HEK293 (cell line): ENCODE results near the gene AKAP1.

Source experiments
- BCL11A ChIP-seq: fragments of 450-650 bp; formaldehyde crosslinking; IDR thresholded peaks from 2 replicates; pipeline ENCODE4 v1.5.1; 2016; ENCODE audit warnings: low read depth, missing biosample characterization, missing genetic modification characterization
- CTCF ChIP-seq: fragments of 450-650 bp; formaldehyde crosslinking; IDR thresholded peaks from 2 replicates; pipeline ENCODE4 v1.5.1; 2016; ENCODE audit warnings: missing biosample characterization, missing genetic modification characterization
- FEZF1 ChIP-seq: fragments of 450-650 bp; formaldehyde crosslinking; IDR thresholded peaks from 2 replicates; pipeline ENCODE4 v1.5.1; 2016; ENCODE audit warnings: missing biosample characterization, missing genetic modification characterization
- GLIS2 ChIP-seq: fragments of 450-650 bp; formaldehyde crosslinking; IDR thresholded peaks from 2 replicates; pipeline ENCODE4 v1.5.1; 2016; ENCODE audit warnings: missing biosample characterization, missing genetic modification characterization
- HOXC10 ChIP-seq: sonication (generic); formaldehyde crosslinking; IDR thresholded peaks from 2 replicates; pipeline ENCODE4 v1.8.1; 2023; ENCODE audit warnings: mild to moderate bottlenecking, missing genetic modification reagents
- IKZF3 ChIP-seq: fragments of 450-650 bp; IDR thresholded peaks from 2 replicates; pipeline ENCODE4 v1.5.0; 2018; ENCODE audit warnings: missing biosample characterization, mild to moderate bottlenecking, missing genetic modification characterization, moderate library complexity
- MZF1 ChIP-seq: fragments of 450-650 bp; formaldehyde crosslinking; IDR thresholded peaks from 2 replicates; pipeline ENCODE4 v1.5.1; 2017; ENCODE audit warnings: missing biosample characterization, missing genetic modification characterization, borderline replicate concordance
- SALL2 ChIP-seq: fragments of 450-650 bp; formaldehyde crosslinking; IDR thresholded peaks from 2 replicates; pipeline ENCODE4 v1.5.0; 2017; ENCODE audit warnings: missing biosample characterization, mild to moderate bottlenecking, missing genetic modification characterization, borderline replicate concordance
- YY1 ChIP-seq: fragments of 450-650 bp; formaldehyde crosslinking; IDR thresholded peaks from 2 replicates; pipeline ENCODE4 v1.5.1; 2018; ENCODE audit warnings: missing biosample characterization, missing genetic modification characterization
- ZBTB21 ChIP-seq: fragments of 450-650 bp; formaldehyde crosslinking; IDR thresholded peaks from 2 replicates; pipeline ENCODE4 v1.5.1; 2017; ENCODE audit warnings: missing biosample characterization, missing genetic modification characterization
- ZFP41 ChIP-seq: fragments of 450-650 bp; formaldehyde crosslinking; IDR thresholded peaks from 2 replicates; pipeline ENCODE4 v1.5.1; 2016; ENCODE audit warnings: missing biosample characterization, missing genetic modification characterization, borderline replicate concordance
- ZNF19 ChIP-seq: fragments of 450-650 bp; formaldehyde crosslinking; IDR thresholded peaks from 2 replicates; pipeline ENCODE4; 2016; ENCODE audit warnings: missing biosample characterization, missing genetic modification characterization, low read depth
- ZNF2 ChIP-seq: fragments of 450-650 bp; formaldehyde crosslinking; IDR thresholded peaks from 2 replicates; pipeline ENCODE4 v1.5.1; 2016; ENCODE audit warnings: missing biosample characterization, missing genetic modification characterization
- ZNF335 ChIP-seq: fragments of 450-650 bp; formaldehyde crosslinking; conservative IDR thresholded peaks from 2 replicates; pipeline ENCODE4 v1.5.1; 2016; ENCODE audit warnings: missing biosample characterization, missing genetic modification characterization
- ZNF433 ChIP-seq: fragments of 450-650 bp; formaldehyde crosslinking; IDR thresholded peaks from 2 replicates; pipeline ENCODE4 v1.5.1; 2016; ENCODE audit warnings: missing biosample characterization, missing genetic modification characterization, low read depth
- ZNF501 ChIP-seq: fragments of 450-650 bp; formaldehyde crosslinking; IDR thresholded peaks from 2 replicates; pipeline ENCODE4 v1.5.1; 2016; ENCODE audit warnings: missing biosample characterization, missing genetic modification characterization
- ZNF544 ChIP-seq: fragments of 450-650 bp; formaldehyde crosslinking; IDR thresholded peaks from 2 replicates; pipeline ENCODE4 v1.5.0; 2017; ENCODE audit warnings: missing biosample characterization, missing genetic modification characterization
- ZNF555 ChIP-seq: fragments of 450-650 bp; formaldehyde crosslinking; conservative IDR thresholded peaks from 2 replicates; pipeline ENCODE4 v1.5.1; 2017; ENCODE audit warnings: missing biosample characterization, mild to moderate bottlenecking, missing genetic modification characterization, inconsistent platforms
- ZNF560 ChIP-seq: fragments of 450-650 bp; formaldehyde crosslinking; IDR thresholded peaks from 2 replicates; pipeline ENCODE4 v1.5.1; 2017; ENCODE audit warnings: missing biosample characterization, missing genetic modification characterization, borderline replicate concordance
- ZNF600 ChIP-seq: fragments of 450-650 bp; formaldehyde crosslinking; IDR thresholded peaks from 2 replicates; pipeline ENCODE4 v1.5.1; 2016; ENCODE audit warnings: missing biosample characterization, missing genetic modification characterization
- ZNF621 ChIP-seq: fragments of 450-650 bp; formaldehyde crosslinking; IDR thresholded peaks from 2 replicates; pipeline ENCODE4 v1.5.1; 2017; ENCODE audit warnings: missing biosample characterization, missing genetic modification characterization
- ZNF629 ChIP-seq: fragments of 450-650 bp; formaldehyde crosslinking; IDR thresholded peaks from 2 replicates; pipeline ENCODE4 v1.5.1; 2017; ENCODE audit warnings: missing biosample characterization, missing genetic modification characterization
- ZNF792 ChIP-seq: fragments of 450-650 bp; formaldehyde crosslinking; IDR thresholded peaks from 2 replicates; pipeline ENCODE4 v1.5.1; 2016; ENCODE audit warnings: missing biosample characterization, missing genetic modification characterization
- ZSCAN30 ChIP-seq: fragments of 450-650 bp; IDR thresholded peaks from 2 replicates; pipeline ENCODE4 v1.5.1; 2018; ENCODE audit warnings: missing biosample characterization, mild to moderate bottlenecking, missing genetic modification characterization, moderate library complexity
- ZSCAN5A ChIP-seq: fragments of 450-650 bp; formaldehyde crosslinking; IDR thresholded peaks from 2 replicates; pipeline ENCODE4 v1.5.1; 2016; ENCODE audit warnings: missing biosample characterization, missing genetic modification characterization
- TF ChIP-seq, protein P1 (sequence below): IDR thresholded peaks from 2 replicates; pipeline ENCODE4 v1.6.1; 2011; ENCODE audit warnings: mild to moderate bottlenecking, low read depth, low read length, borderline replicate concordance
- TF ChIP-seq, protein P2 (sequence below): fragments of 450-650 bp; formaldehyde crosslinking; IDR thresholded peaks from 2 replicates; pipeline ENCODE4 v1.5.1; 2016; ENCODE audit warnings: missing biosample characterization, missing genetic modification characterization
- TF ChIP-seq, protein P3 (sequence below): fragments of 450-650 bp; formaldehyde crosslinking; IDR thresholded peaks from 2 replicates; pipeline ENCODE4 v1.5.1; 2016; ENCODE audit warnings: missing biosample characterization, missing genetic modification characterization
- TF ChIP-seq, protein P4 (sequence below): fragments of 450-650 bp; formaldehyde crosslinking; IDR thresholded peaks from 2 replicates; pipeline ENCODE4 v1.5.1; 2016; ENCODE audit warnings: missing biosample characterization, missing genetic modification characterization

AKAP1 gene

DNA sequence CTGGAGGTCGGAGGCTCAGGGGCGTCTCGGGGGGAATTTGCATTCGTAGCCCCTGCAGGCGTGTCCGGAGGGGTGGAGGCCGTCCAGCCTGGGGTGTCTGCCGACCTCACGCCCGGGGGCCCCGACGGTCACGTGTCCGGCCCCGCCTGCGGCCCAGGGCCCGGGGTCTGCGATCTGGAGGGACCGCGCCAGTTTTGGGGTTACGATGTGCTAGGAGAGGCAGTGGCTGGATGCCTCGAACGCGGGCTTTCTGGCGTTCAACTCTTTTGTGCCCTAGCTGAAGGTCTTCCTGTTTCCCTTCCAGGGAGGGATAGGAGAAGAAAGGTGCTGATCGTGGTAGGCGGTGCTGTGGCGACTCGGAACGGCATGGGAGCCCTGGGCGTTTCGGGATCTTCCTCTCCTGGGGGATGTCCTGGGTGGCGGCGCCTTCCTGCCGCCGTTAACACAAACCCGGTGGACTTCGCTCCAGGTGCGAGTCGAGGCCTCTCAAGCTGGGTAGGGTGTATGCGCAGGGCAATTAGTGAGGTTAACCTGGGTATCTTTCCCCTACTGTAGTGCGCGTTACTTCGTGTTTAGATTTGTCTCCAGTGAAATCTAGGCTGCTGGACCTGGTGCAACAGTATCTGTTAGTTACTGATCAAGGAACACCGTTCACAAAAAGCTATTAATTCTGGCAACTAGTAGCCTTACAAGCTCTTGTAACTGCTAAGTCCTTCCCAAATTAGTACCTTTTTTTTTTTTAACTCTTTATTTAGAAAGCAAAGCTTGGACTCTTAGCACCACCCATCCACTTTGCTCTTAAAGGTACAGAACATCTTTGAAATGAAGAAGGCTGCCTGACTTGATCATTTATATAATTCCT is 1.3 kb downstream of the AKAP1 start (continued):
- 0 out of 2 replicates have a peak, but pooled peaks have one; percentile 16 for TF ChIP-seq ZNF2 (tag by site-specific recombination)
- peak; percentile 94 for TF ChIP-seq ZNF335
- 0 out of 2 replicates have a peak, but pooled peaks have one; percentile 10 for TF ChIP-seq BCL11A
- TF ChIP-seq MZF1: 0 out of 2 replicates have a peak, but pooled peaks have one; percentile 33
- no peak for TF ChIP-seq ZBTB21
- TF ChIP-seq, protein P1, sequence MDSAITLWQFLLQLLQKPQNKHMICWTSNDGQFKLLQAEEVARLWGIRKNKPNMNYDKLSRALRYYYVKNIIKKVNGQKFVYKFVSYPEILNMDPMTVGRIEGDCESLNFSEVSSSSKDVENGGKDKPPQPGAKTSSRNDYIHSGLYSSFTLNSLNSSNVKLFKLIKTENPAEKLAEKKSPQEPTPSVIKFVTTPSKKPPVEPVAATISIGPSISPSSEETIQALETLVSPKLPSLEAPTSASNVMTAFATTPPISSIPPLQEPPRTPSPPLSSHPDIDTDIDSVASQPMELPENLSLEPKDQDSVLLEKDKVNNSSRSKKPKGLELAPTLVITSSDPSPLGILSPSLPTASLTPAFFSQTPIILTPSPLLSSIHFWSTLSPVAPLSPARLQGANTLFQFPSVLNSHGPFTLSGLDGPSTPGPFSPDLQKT: no peak
- no peak for TF ChIP-seq ZNF629 (tag by site-specific recombination)
- TF ChIP-seq YY1 (tag by site-specific recombination): no peak
- TF ChIP-seq ZNF544: no peak
- TF ChIP-seq GLIS2 (tag by site-specific recombination): peak; percentile 86
- TF ChIP-seq ZNF560: no peak
- TF ChIP-seq ZNF792 (tag by site-specific recombination): no peak
- TF ChIP-seq, protein P2, sequence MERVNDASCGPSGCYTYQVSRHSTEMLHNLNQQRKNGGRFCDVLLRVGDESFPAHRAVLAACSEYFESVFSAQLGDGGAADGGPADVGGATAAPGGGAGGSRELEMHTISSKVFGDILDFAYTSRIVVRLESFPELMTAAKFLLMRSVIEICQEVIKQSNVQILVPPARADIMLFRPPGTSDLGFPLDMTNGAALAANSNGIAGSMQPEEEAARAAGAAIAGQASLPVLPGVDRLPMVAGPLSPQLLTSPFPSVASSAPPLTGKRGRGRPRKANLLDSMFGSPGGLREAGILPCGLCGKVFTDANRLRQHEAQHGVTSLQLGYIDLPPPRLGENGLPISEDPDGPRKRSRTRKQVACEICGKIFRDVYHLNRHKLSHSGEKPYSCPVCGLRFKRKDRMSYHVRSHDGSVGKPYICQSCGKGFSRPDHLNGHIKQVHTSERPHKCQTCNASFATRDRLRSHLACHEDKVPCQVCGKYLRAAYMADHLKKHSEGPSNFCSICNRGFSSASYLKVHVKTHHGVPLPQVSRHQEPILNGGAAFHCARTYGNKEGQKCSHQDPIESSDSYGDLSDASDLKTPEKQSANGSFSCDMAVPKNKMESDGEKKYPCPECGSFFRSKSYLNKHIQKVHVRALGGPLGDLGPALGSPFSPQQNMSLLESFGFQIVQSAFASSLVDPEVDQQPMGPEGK (tag by site-specific recombination): peak; percentile 75
- no peak for TF ChIP-seq ZSCAN30
- TF ChIP-seq ZNF19 (tag by site-specific recombination): no peak
- TF ChIP-seq, protein P3, sequence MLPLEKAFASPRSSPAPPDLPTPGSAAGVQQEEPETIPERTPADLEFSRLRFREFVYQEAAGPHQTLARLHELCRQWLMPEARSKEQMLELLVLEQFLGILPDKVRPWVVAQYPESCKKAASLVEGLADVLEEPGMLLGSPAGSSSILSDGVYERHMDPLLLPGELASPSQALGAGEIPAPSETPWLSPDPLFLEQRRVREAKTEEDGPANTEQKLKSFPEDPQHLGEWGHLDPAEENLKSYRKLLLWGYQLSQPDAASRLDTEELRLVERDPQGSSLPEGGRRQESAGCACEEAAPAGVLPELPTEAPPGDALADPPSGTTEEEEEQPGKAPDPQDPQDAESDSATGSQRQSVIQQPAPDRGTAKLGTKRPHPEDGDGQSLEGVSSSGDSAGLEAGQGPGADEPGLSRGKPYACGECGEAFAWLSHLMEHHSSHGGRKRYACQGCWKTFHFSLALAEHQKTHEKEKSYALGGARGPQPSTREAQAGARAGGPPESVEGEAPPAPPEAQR: no peak
- TF ChIP-seq ZNF555: no peak
- no peak for TF ChIP-seq FEZF1 (tag by site-specific recombination)
- TF ChIP-seq ZNF621: no peak
- TF ChIP-seq ZNF600 (tag by site-specific recombination): peak; percentile 75; the same call in 1 of the 2 replicates
- TF ChIP-seq ZNF501 (tag by site-specific recombination): peak; percentile 67; the same call in 1 of the 2 replicates
- no peak for TF ChIP-seq SALL2 (tag by site-specific recombination)
- no peak for TF ChIP-seq ZNF433
- peak; percentile 50; the same call in 1 of the 2 replicates for TF ChIP-seq IKZF3 (tag by site-specific recombination)
- no peak for TF ChIP-seq ZSCAN5A (tag by site-specific recombination)
- TF ChIP-seq ZFP41 (tag by site-specific recombination): no peak
- TF ChIP-seq, protein P4, sequence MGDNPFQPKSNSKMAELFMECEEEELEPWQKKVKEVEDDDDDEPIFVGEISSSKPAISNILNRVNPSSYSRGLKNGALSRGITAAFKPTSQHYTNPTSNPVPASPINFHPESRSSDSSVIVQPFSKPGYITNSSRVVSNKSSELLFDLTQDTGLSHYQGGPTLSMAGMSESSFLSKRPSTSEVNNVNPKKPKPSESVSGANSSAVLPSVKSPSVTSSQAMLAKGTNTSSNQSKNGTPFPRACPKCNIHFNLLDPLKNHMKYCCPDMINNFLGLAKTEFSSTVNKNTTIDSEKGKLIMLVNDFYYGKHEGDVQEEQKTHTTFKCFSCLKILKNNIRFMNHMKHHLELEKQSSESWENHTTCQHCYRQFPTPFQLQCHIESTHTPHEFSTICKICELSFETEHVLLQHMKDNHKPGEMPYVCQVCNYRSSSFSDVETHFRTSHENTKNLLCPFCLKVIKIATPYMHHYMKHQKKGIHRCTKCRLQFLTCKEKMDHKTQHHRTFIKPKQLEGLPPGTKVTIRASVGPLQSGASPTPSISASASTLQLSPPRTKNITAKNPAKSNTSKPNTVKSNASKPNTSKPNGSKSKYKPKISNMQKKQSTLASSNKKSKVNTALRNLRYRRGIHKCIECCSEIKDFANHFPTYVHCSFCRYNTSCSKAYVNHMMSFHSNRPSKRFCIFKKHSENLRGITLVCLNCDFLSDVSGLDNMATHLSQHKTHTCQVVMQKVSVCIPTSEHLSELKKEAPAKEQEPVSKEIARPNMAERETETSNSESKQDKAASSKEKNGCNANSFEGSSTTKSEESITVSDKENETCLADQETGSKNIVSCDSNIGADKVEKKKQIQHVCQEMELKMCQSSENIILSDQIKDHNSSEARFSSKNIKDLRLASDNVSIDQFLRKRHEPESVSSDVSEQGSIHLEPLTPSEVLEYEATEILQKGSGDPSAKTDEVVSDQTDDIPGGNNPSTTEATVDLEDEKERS (tag by site-specific recombination): no peak
- no peak for TF ChIP-seq CTCF
- TF ChIP-seq HOXC10 (CRISPR knock-in tag): no peak
